Astrocyte (in vitro differentiated cells and primary cell): ENCODE results near the gene PRDM11.

Source experiments
- CTCF ChIP-seq: IDR thresholded peaks from 2 replicates; pipeline ENCODE4 v1.5.1; 2011; ENCODE audit warnings: low read depth, mild to moderate bottlenecking, inconsistent platforms, low read length, moderate library complexity; ENCODE audit not compliant: insufficient read depth
- EZH2 ChIP-seq: IDR thresholded peaks from 2 replicates; pipeline ENCODE4 v1.6.1; 2012; ENCODE audit warnings: mild to moderate bottlenecking, low read length, inconsistent platforms; ENCODE audit not compliant: insufficient read depth

- TF ChIP-seq CTCF = peak; percentile 78
- TF ChIP-seq EZH2 = no peak
These were observed 41.0 kb upstream of the PRDM11 start for GRCh38 chr11:45105233-45105983.
